GM21390 (cell line): ENCODE data around the gene CRHR2.

Experiments used
- ATAC-seq: cut with Tn5 transposase; IDR thresholded peaks from one replicate; pipeline ENCODE4 v1.9.1; 2021; ENCODE audit not compliant: unreplicated experiment

The CRHR2 gene

GRCh38 chr7:30683306-30683705, 1.1 kb upstream of the CRHR2 start:
- ATAC-seq, result no peak

GRCh38 chr7:30681815-30682211, 443 bp downstream of the CRHR2 start:
- no peak for ATAC-seq

- no peak for ATAC-seq
Observed at GRCh38 chr7:30681331-30681797, 892 bp downstream of the CRHR2 start.

- ATAC-seq, result no peak
Observed at GRCh38 chr7:30679664-30680063, 2.6 kb downstream of the CRHR2 start.

- ATAC-seq, result no peak
Observed at GRCh38 chr7:30678805-30679204, 3.5 kb downstream of the CRHR2 start.

GRCh38 chr7:30674876-30675275, 7.4 kb downstream of the CRHR2 start:
- ATAC-seq, result no peak

GRCh38 chr7:30674420-30674819, 7.8 kb downstream of the CRHR2 start:
- no peak for ATAC-seq

GRCh38 chr7:30671793-30672465, 10.3 kb downstream of the CRHR2 start:
- no peak for ATAC-seq

- ATAC-seq, result no peak
Observed at GRCh38 chr7:30668102-30668501, 14.2 kb downstream of the CRHR2 start.

GRCh38 chr7:30667172-30667571, 15.1 kb downstream of the CRHR2 start:
- no peak for ATAC-seq

GRCh38 chr7:30665449-30665848, 16.8 kb downstream of the CRHR2 start:
- ATAC-seq, result no peak

GRCh38 chr7:30665043-30665442, 17.2 kb downstream of the CRHR2 start:
- ATAC-seq, result no peak

- no peak for ATAC-seq
Observed at GRCh38 chr7:30664184-30664885, 17.9 kb downstream of the CRHR2 start.

GRCh38 chr7:30663414-30663813, 18.8 kb downstream of the CRHR2 start:
- ATAC-seq, result no peak

GRCh38 chr7:30662431-30662939, 19.8 kb downstream of the CRHR2 start:
- ATAC-seq, result no peak

GRCh38 chr7:30661926-30662325, 20.3 kb downstream of the CRHR2 start:
- no peak for ATAC-seq

GRCh38 chr7:30660331-30661255, 21.7 kb downstream of the CRHR2 start:
- no peak for ATAC-seq

- no peak for ATAC-seq
Observed at GRCh38 chr7:30659312-30659711, 22.9 kb downstream of the CRHR2 start.

GRCh38 chr7:30658479-30659074, 23.7 kb downstream of the CRHR2 start:
- no peak for ATAC-seq

- no peak for ATAC-seq
Observed at GRCh38 chr7:30657131-30657530, 25.1 kb downstream of the CRHR2 start.
